Kasumi-1 (cell line): ENCODE measurements around the gene MIS12.

Source experiments
- DNase-seq, 2 experiments: peaks; one replicate each; lab custom pipeline; 2025; lab: John Stamatoyannopoulos, UW

MIS12 gene

GRCh38 chr17:5499476-5500231, 13.3 kb downstream of the MIS12 start:
- no peak for DNase-seq

- DNase-seq: no peak
Observed at GRCh38 chr17:5500247-5500588, 13.9 kb downstream of the MIS12 start.

- peak; percentile 24 to 32 for DNase-seq
Observed at GRCh38 chr17:5500589-5501391, 14.4 kb downstream of the MIS12 start.

- DNase-seq: no peak
Observed at GRCh38 chr17:5501685-5502084, 15.3 kb downstream of the MIS12 start.

- no peak for DNase-seq
Observed at GRCh38 chr17:5502552-5502951, 16.2 kb downstream of the MIS12 start.

GRCh38 chr17:5506307-5506706, 19.9 kb downstream of the MIS12 start:
- no peak for DNase-seq

- DNase-seq: no peak
Observed at GRCh38 chr17:5508810-5509209, 22.4 kb downstream of the MIS12 start.

- no peak for DNase-seq
Observed at GRCh38 chr17:5509482-5509881, 23.1 kb downstream of the MIS12 start.

- no peak for DNase-seq
Observed at GRCh38 chr17:5510771-5511170, 24.4 kb downstream of the MIS12 start.

GRCh38 chr17:5511401-5512225, 25.2 kb downstream of the MIS12 start:
- DNase-seq: no peak

- DNase-seq: no peak
Observed at GRCh38 chr17:5513628-5514027, 27.3 kb downstream of the MIS12 start.

GRCh38 chr17:5514976-5515375, 28.6 kb downstream of the MIS12 start:
- DNase-seq: no peak

- peak; percentile 12 to 25 for DNase-seq
Observed at GRCh38 chr17:5516060-5516792, 29.9 kb downstream of the MIS12 start.

- DNase-seq: no peak
Observed at GRCh38 chr17:5522476-5522875, 36.1 kb downstream of the MIS12 start.

- DNase-seq: no peak
Observed at GRCh38 chr17:5523249-5523648, 36.9 kb downstream of the MIS12 start.

GRCh38 chr17:5526821-5527598, 40.6 kb downstream of the MIS12 start:
- peak; percentile 12 to 44 for DNase-seq

- no peak for DNase-seq
Observed at GRCh38 chr17:5527601-5528250, 41.4 kb downstream of the MIS12 start.

GRCh38 chr17:5530265-5531084, 44.1 kb downstream of the MIS12 start:
- DNase-seq: no peak

GRCh38 chr17:5531085-5531418, 44.7 kb downstream of the MIS12 start:
- no peak for DNase-seq

GRCh38 chr17:5532581-5532980, 46.2 kb downstream of the MIS12 start:
- DNase-seq: no peak
